ENCODE measurements around the gene NUMB. TPM values are rescaled to one million over a fixed set of nuclear protein-coding genes. Genes with fewer than 3 reads are reported as not detected.
A peak's percentile ranks its signal among the peaks of the same experiment; 100 is the strongest.

NUMB gene
- total and polyA plus RNA-seq, 2 of the 13 experiments (the other 11 are each of a cell fraction or from before 2014, with no cell fraction given), result 20.3 to 71.1 TPM

- TF ChIP-seq BCLAF1 (IDR thresholded peaks at IDR 0.05) (no peak), ZNF501 (CRISPR knock-in tag; IDR thresholded peaks at IDR 0.05) (0 out of 2 replicates have a peak, but pooled peaks have one; percentile 26)
Measured at GRCh38 chr14:73264080-73264884, 194.1 kb downstream of the NUMB start (continued).

- FAIRE-seq, result no peak
- Histone ChIP-seq H3K36me3 (replicated peaks in 1 of 2; ENCODE audit: control insufficient read depth in 1 of 2, insufficient read depth in 2 of 2, low read length in 2 of 2) (no peaks in the 10 kb centered on the region), H3K79me2 (ENCODE audit: insufficient read depth, low read length) (no peaks in the 10 kb centered on the region), H3K4me3 (replicated peaks in 1 of 3; ENCODE audit: insufficient read depth in 1 of 3, low read depth in 2 of 3, low read length in 3 of 3) (no peak overlapping the region), H3K27ac (ENCODE audit: extremely low read length, insufficient read depth, low read length) (no peak overlapping the region), H3K4me2 (ENCODE audit: low read depth, low read length) (no peak overlapping the region), H3K27me3 (ENCODE audit: control insufficient read depth in 1 of 2, insufficient read depth in 2 of 2, low read length in 2 of 2) (peaks cover 2 to 45% of the 10 kb centered on the region in 2 experiments; a peak in 3 of 5 replicates), H3K9ac (ENCODE audit: insufficient read depth, low read depth, low read length) (no peak overlapping the region), H4K20me1 (ENCODE audit: insufficient read depth, low read length) (no peaks in the 10 kb centered on the region), H2AFZ (ENCODE audit: low read length) (no peak overlapping the region), H3K9me3 (ENCODE audit: low read length) (no peaks in the 10 kb centered on the region), H3K4me1 (ENCODE audit: insufficient read depth, low read length) (peaks cover 46% of the 10 kb centered on the region)
- 54% methylated on average over 4 of the region's 7 CpGs for WGBS (ENCODE audit: low lambda C conversion rate)
- no TSS peak for BruUV-seq (replicated peaks)
- ChIA-PET CTCF (ENCODE audit: low intra/inter-chr PET ratio, low total read pairs) (no interaction called here), POLR2A (interaction anchor here (0.6 to 1.2 kb wide), 2 partner anchors 198 to 350 kb away, joined by 3 to 4 read pairs; no protein-coding TSS in a partner anchor)
- DNase-seq (ENCODE audit: low spot score), result no peak
- no peak for ATAC-seq
- in situ Hi-C loops (cut with HindIII; ENCODE audit: extremely low pct_ligation_motif_present, low pct_unique_long_range_greater_than_20kb), result no loop called here
- intact Hi-C loops (cut with micrococcal nuclease; ENCODE audit: unreplicated experiment), result no loop called here
- TF ChIP-seq ZNF572 (CRISPR knock-in tag; IDR thresholded peaks at IDR 0.05) (no peak), NFIC (IDR thresholded peaks at IDR 0.05; ENCODE audit: low read length) (no peak), ZNF333 (CRISPR knock-in tag; IDR thresholded peaks at IDR 0.05; ENCODE audit: borderline replicate concordance) (no peak), AKNA (CRISPR knock-in tag; IDR thresholded peaks at IDR 0.05; ENCODE audit: borderline replicate concordance) (no peak), MEIS1 (CRISPR knock-in tag; IDR thresholded peaks at IDR 0.05; ENCODE audit: borderline replicate concordance) (no peak), ZNF460 (CRISPR knock-in tag; IDR thresholded peaks at IDR 0.05; ENCODE audit: borderline replicate concordance) (no peak), STAT6 (CRISPR knock-in tag; IDR thresholded peaks at IDR 0.05; ENCODE audit: borderline replicate concordance) (no peak), ZNF672 (CRISPR knock-in tag; IDR thresholded peaks at IDR 0.05) (no peak), MIER2 (CRISPR knock-in tag; IDR thresholded peaks at IDR 0.05) (no peak)
Measured at GRCh38 chr14:73263606-73264005, 194.7 kb downstream of the NUMB start.
